Common myeloid progenitor, CD34-positive (primary cell): ENCODE measurements around the gene EPSTI1.

Source experiments
- CTCF ChIA-PET: fragments of 350-600 bp; sonication (Branson Sonifier 250); formaldehyde crosslinking; loops from one replicate; lab custom pipeline; 2021; ENCODE audit warnings: antibody characterized with exemption; lab: Charles Lee
- POLR2A ChIA-PET: fragments of 350-600 bp; sonication (Branson Sonifier 250); formaldehyde crosslinking; loops from one replicate; lab custom pipeline; 2021; ENCODE audit warnings: antibody characterized with exemption; lab: Charles Lee
- DNase-seq, 3 donors: peaks; one replicate each; pipeline versions ENCODE4 v3.0.0 to v3.0.0-alpha.2; 2013
- H3K27ac ChIP-seq, 2 experiments: 1 replicate in 1 of 2; 2 replicates in 1 of 2; pipeline ENCODE4 v1.7.0; 2013; ENCODE audit warnings: inconsistent platforms in 2 of 2, low read length in 2 of 2, mild to moderate bottlenecking in 2 of 2, low read depth in 1 of 2, moderate library complexity in 1 of 2; ENCODE audit not compliant: severe bottlenecking in 2 of 2, insufficient read depth in 1 of 2, poor library complexity in 1 of 2
- H3K27me3 ChIP-seq, 5 experiments: replicated peaks in 2 of 5; 1 replicate in 3 of 5; 2 replicates in 2 of 5; pipeline versions ENCODE4 v1.6.1 to v1.7.0; 2013; ENCODE audit warnings: low read length in 4 of 5, mild to moderate bottlenecking in 2 of 5, moderate library complexity in 2 of 5, inconsistent platforms in 1 of 5; ENCODE audit not compliant: insufficient read depth in 5 of 5, control insufficient read depth in 4 of 5
- H3K36me3 ChIP-seq, 4 experiments: 1 replicate in 2 of 4; 2 replicates in 2 of 4; pipeline versions ENCODE4 v1.6.1 to v1.7.0; 2013; ENCODE audit warnings: low read length in 3 of 4, control low read depth in 1 of 4, mild to moderate bottlenecking in 1 of 4; ENCODE audit not compliant: control insufficient read depth in 4 of 4, insufficient read depth in 4 of 4
- H3K4me1 ChIP-seq, 4 experiments: 1 replicate in 3 of 4; 2 replicates in 1 of 4; pipeline versions ENCODE4 v1.6.1 to v1.7.1; 2013; ENCODE audit warnings: low read length in 3 of 4, mild to moderate bottlenecking in 3 of 4, control low read depth in 1 of 4, inconsistent platforms in 1 of 4, moderate library complexity in 1 of 4; ENCODE audit not compliant: control insufficient read depth in 4 of 4, insufficient read depth in 4 of 4; ENCODE audit errors: control extremely low read depth in 1 of 4
- H3K4me3 ChIP-seq, 7 experiments: 1 replicate in 4 of 7; 2 replicates in 3 of 7; pipeline versions ENCODE4 v1.5.1 to v1.7.0; 2013; ENCODE audit warnings: mild to moderate bottlenecking in 7 of 7, low read length in 6 of 7, moderate library complexity in 6 of 7, inconsistent platforms in 2 of 7, low read depth in 2 of 7, control low read depth in 1 of 7; ENCODE audit not compliant: insufficient read depth in 4 of 7, control insufficient read depth in 1 of 7; ENCODE audit errors: extremely low read depth in 1 of 7
- H3K9me3 ChIP-seq, 5 experiments: 1 replicate in 4 of 5; 2 replicates in 1 of 5; pipeline versions ENCODE4 v1.6.1 to v1.7.1; 2013; ENCODE audit warnings: low read length in 4 of 5, mild to moderate bottlenecking in 2 of 5, inconsistent platforms in 1 of 5, low read depth in 1 of 5, moderate library complexity in 1 of 5; ENCODE audit not compliant: control insufficient read depth in 4 of 5, insufficient read depth in 2 of 5; ENCODE audit errors: control extremely low read depth in 1 of 5
- WGBS: methylation state at CpG from one replicate; pipeline ENCODE4 v1.1.5; 2013; ENCODE audit not compliant: insufficient coverage; 5-methylcytosine and 5-hydroxymethylcytosine counted together

The EPSTI1 gene

DNA sequence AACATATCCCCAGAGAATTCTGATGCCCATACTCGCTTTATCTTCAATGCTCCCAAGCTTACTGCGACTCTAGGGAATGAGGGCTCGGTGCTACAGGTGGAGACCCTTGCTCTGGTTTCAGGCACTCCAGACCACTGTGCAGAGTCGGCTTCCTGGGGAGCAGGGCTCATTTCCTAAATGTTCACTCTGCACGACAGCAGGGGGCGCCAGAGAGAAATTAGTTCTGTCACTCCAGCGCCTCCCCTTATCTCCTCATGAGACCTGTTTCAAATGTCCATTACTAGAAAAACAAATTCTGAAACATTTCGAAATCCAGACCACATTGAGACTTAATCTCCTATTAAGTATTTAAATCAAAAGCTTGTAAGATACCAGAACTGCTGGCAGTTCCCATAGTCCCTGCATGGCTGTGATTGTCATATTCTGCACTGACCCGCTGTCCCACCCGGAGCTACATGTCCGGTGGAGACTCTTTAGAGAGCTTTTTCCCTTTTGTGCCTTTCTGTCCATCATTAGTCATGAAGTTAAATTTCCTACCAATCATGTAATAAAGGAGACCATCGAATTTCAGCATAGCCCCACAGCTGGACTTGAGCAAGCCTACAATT lies 22.4 kb downstream of the EPSTI1 start:
- Histone ChIP-seq H3K27me3 (no peaks in the 10 kb centered on the region), H3K9me3 (no peaks in the 10 kb centered on the region), H3K27ac (no peak overlapping the region), H3K36me3 (peaks cover 0 to 19% (median 8%) of the 10 kb centered on the region in 4 experiments), H3K4me3 (no peak overlapping the region), H3K4me1 (peaks cover 0 to 12% (median 8%) of the 10 kb centered on the region in 4 experiments)
- DNase-seq, result peak; percentile 76 to 84 (median 83)
- POLR2A ChIA-PET, result no interaction called here
- CTCF ChIA-PET, result interaction anchor here (0.8 to 2.0 kb wide), 19 partner anchors 9 to 842 kb away, joined by 3 to 14 read pairs (median 4); partner anchors contain the start of gene EPSTI1
- 51% methylated on average over 9 of the region's 12 CpGs for WGBS

- H3K27ac ChIP-seq, result no peak overlapping the region
- no peaks in the 10 kb centered on the region for H3K27me3 ChIP-seq
- no peak for DNase-seq
- POLR2A ChIA-PET, result interaction anchor here (1.4 kb wide), 1 partner anchor 910 kb away, joined by 4 read pairs; the partner anchor contains the start of gene CCDC122
- no peak overlapping the region for H3K4me3 ChIP-seq
- 96% methylated on average over 5 of the region's 8 CpGs for WGBS
- peaks cover 0 to 12% (median 8%) of the 10 kb centered on the region in 4 experiments for H3K4me1 ChIP-seq
- H3K9me3 ChIP-seq, result no peaks in the 10 kb centered on the region
- CTCF ChIA-PET, result interaction anchor here (0.7 to 2.0 kb wide), 12 partner anchors 8 to 835 kb away, joined by 3 to 14 read pairs (median 4); partner anchors contain the start of gene EPSTI1
- peaks cover 0 to 19% (median 8%) of the 10 kb centered on the region in 4 experiments for H3K36me3 ChIP-seq
Observed at GRCh38 chr13:42968906-42969305, 23.1 kb downstream of the EPSTI1 start.

- POLR2A ChIA-PET, result no interaction called here
- no peak for DNase-seq
- Histone ChIP-seq H3K4me1 (peaks cover 0 to 12% (median 8%) of the 10 kb centered on the region in 4 experiments), H3K27me3 (no peaks in the 10 kb centered on the region), H3K4me3 (no peak overlapping the region), H3K9me3 (no peaks in the 10 kb centered on the region), H3K36me3 (peaks cover 0 to 29% (median 12%) of the 10 kb centered on the region in 4 experiments), H3K27ac (no peak overlapping the region)
- CTCF ChIA-PET, result interaction anchor here (0.7 to 1.6 kb wide), 3 partner anchors 11 to 837 kb away, joined by 3 to 4 read pairs (median 3); partner anchors contain the start of gene EPSTI1
- 96% methylated on average over 2 of the region's 5 CpGs for WGBS
Observed at GRCh38 chr13:42967660-42968059, 24.4 kb downstream of the EPSTI1 start.

DNA sequence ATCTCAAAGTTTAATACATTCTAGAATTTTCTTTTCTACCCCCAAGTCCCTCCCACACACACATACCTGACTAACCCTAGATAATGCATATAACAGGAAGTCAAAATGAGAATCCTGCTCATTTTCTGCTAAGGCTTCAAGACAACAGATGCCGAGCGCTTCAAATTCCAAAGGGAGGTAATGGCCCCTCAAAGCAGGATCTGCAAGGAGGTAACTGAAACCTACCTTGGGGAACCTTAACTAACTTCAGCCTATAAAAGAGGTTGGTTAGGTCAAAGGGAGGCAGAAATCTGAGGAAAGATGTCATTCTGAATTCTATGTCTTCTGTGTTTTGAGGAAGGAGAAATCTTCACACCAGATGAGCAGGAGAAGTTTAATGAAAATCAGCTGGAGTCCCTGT lies 26.8 kb downstream of the EPSTI1 start:
- no peaks in the 10 kb centered on the region for H3K27me3 ChIP-seq
- no peak for DNase-seq
- CTCF ChIA-PET, result no interaction called here
- H3K4me3 ChIP-seq, result no peak overlapping the region
- no peaks in the 10 kb centered on the region for H3K9me3 ChIP-seq
- no peak overlapping the region for H3K27ac ChIP-seq
- WGBS, result 71% methylated on average over 2 of the region's 2 CpGs
- H3K36me3 ChIP-seq, result peaks cover 0 to 51% (median 17%) of the 10 kb centered on the region in 4 experiments
- H3K4me1 ChIP-seq, result no peaks in the 10 kb centered on the region
- POLR2A ChIA-PET, result no interaction called here

DNA sequence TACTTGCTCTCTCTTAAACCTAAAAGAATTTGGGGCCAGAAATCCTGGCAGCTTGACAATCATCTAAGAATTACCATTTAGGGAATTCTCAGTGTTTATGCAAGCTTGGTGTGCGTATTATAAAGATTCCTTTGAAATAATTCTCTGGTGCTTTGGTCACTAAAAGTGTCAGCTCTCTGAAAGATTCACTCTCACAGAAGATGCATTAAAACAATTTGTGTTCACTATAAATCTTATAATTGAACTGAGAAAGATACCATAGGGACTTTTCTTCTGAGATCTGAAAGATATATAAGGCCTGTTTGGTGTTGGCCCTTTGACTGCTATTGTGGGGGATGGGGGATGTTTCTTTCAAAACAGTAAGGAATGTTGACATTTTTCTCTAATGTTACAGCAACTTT lies 27.3 kb downstream of the EPSTI1 start:
- peaks cover 0 to 51% (median 17%) of the 10 kb centered on the region in 4 experiments for H3K36me3 ChIP-seq
- no peaks in the 10 kb centered on the region for H3K4me1 ChIP-seq
- WGBS, result 100% methylated on average over 1 of the region's 1 CpG
- no peaks in the 10 kb centered on the region for H3K9me3 ChIP-seq
- POLR2A ChIA-PET, result no interaction called here
- DNase-seq, result no peak
- no peak overlapping the region for H3K4me3 ChIP-seq
- H3K27me3 ChIP-seq, result no peaks in the 10 kb centered on the region
- no peak overlapping the region for H3K27ac ChIP-seq
- CTCF ChIA-PET, result no interaction called here

DNA sequence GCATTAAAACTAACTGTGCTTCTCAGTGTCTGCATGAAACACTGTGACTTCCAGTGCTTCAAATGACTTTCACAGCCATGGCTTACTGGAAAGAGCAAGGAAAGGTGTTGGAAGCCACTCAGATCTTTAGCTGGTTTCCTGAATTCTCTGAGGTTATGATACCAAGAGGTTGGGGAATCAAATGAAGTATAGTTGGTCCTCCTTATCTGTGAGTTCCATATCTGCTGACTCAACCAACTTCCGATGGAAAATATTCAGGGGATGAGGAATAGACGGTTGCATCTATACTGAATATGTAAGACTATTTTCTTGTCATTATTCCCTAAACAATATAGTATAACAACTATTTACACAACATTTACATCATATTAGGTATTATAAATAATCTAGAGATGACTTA lies 32.4 kb downstream of the EPSTI1 start:
- H3K36me3 ChIP-seq, result peaks cover 0 to 64% (median 20%) of the 10 kb centered on the region in 4 experiments
- H3K9me3 ChIP-seq, result no peaks in the 10 kb centered on the region

DNA sequence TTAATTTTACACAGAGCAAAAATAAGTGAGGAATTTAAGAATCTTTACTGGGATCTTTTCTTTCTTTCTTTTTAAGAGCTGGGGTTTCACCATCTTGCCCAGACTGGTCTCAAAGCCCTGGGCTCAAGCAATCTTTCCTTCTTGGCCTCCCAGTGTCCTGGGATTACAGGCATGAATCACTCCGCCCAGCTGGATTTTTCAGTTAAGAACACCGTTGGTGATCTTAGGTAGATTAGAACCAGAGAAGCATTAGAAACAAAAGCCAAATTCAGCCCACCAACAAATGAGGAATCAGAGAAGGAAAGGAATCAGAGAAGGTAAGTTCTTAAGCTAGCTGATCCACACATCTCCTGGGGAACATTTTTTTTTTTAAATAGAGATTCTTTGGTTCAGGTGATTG lies 34.2 kb downstream of the EPSTI1 start:
- CTCF ChIA-PET, result no interaction called here
- POLR2A ChIA-PET, result no interaction called here
- Histone ChIP-seq H3K27me3 (no peaks in the 10 kb centered on the region), H3K4me1 (no peaks in the 10 kb centered on the region), H3K36me3 (peaks cover 0 to 67% (median 18%) of the 10 kb centered on the region in 4 experiments), H3K9me3 (no peaks in the 10 kb centered on the region), H3K27ac (no peak overlapping the region), H3K4me3 (no peak overlapping the region)
- no peak for DNase-seq
- no CpG with 5 or more reads among the region's 2 CpGs for WGBS

More for the DNA sequence above, 32.4 kb downstream of the EPSTI1 start:
- ChIA-PET CTCF (no interaction called here), POLR2A (no interaction called here)
- Histone ChIP-seq H3K27me3 (no peaks in the 10 kb centered on the region), H3K27ac (no peak overlapping the region), H3K4me1 (no peaks in the 10 kb centered on the region), H3K4me3 (no peak overlapping the region)
- no CpG with 5 or more reads among the region's 2 CpGs for WGBS
- no peak for DNase-seq
